GM19099 (cell line): ENCODE results near the gene SF3B3.
A peak's percentile ranks its signal among the peaks of the same experiment; 100 is the strongest.

Experiments used
- POLR2A ChIP-seq: IDR thresholded peaks from 3 replicates; pipeline ENCODE4 v1.6.1; 2011; ENCODE audit warnings: low read depth; ENCODE audit not compliant: insufficient read length; ENCODE audit errors: extremely low read depth

Gene SF3B3

DNA sequence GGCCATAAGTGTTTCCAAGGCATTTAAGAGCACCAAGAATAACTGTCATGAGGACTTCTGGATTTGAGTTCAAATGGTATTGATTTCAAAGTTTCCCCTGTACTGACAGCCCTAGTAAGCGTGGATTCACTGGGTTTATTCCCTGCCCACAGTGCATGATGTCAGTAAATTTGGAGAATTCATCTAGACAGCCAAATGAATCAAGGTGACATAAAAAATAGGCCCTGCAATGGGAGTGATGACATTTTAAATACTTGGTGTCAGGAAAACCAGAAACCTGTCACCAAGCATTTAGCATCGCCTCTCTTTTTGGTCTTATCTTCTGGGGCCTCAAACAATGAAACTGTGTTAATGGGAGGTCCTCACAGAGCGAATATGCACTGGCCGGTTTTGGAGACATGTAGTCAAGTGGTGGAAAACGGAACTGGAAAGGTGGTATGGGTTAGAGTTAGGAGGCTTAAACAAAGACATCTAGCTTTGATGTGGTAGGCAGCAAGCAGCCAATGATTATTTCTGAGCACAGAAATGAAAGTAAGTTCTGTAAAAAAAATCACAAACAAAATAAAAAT lies 29.3 kb upstream of the SF3B3 start:
- no peak for TF ChIP-seq POLR2A

- no peak for TF ChIP-seq POLR2A
These were observed 28.8 kb upstream of the SF3B3 start for GRCh38 chr16:70494777-70495176.

DNA sequence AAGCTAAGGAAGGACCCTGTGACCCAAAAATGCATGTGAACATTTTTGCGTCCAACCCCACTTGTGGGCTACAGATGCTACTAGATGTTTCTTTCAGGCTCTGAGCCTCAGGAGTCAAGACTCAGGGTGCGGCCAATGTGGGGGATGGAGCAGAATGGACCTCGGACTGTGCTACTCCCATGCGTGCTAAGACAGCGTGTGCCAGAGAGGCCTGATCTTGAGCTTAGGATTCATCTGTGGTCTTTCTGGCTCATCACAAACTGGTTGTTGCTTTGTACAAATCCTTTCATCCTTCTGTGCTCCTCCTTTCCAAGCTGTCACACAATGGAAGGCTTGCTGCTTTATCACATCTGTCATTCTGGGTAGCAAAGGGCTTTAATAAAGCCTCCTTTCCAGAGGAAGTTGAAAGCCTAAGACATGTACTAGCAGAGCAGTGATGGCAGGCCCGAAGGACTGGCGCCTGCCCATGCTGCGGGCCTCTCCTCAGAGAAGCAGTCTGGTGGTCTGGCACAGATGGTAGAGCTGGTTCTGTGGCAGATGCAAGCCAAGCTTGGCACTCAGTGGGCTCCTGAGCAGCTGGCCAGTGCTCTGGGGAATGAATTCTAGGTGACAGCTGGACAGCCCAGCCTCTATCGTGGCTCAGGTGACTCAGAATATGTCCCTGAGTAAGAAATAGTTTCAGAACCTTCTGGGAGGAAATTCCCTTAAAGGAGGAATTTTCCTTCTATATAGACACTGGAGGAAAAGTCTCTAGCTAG lies 28.0 kb upstream of the SF3B3 start:
- TF ChIP-seq POLR2A: no peak

GRCh38 chr16:70496513-70496912 lies 27.1 kb upstream of the SF3B3 start:
- TF ChIP-seq POLR2A: no peak

GRCh38 chr16:70508752-70509151 lies 14.9 kb upstream of the SF3B3 start:
- TF ChIP-seq POLR2A: no peak

- no peak for TF ChIP-seq POLR2A
These were observed 13.4 kb upstream of the SF3B3 start for GRCh38 chr16:70510216-70510615.

GRCh38 chr16:70511833-70512232 lies 11.8 kb upstream of the SF3B3 start:
- TF ChIP-seq POLR2A: no peak

- TF ChIP-seq POLR2A: no peak
These were observed 11.2 kb upstream of the SF3B3 start for GRCh38 chr16:70512456-70512855.

DNA sequence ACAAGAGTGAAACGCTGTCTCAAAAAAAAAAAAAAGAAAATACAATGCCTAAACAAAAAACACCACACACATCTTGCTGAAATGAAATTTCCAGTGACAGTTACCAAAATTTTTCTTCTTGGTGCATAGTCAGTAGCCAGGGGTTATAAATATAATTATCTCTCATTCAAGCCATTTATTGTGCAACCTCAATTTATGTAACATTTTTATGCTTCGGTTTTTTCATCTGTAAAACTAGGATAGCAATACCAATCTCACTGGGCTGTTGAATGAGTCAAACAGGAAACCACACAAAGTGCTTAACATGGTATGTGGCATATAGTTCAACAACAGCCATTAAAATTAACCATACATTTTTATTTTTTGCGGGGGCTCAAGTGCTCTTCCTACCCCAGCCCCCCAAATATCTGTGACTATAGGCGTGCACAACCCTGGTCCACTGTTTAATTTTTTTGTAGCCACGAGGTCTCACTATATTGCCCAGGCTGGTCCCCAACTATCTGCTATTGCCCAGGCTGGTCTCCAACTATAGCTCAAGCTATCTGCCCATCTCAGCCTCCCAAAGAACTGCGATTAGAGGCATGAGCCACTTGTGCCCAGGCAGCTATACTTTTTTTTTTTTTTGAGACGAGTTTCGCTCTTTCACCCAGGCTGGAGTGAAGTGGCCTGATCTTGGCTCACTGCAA lies 2.9 kb upstream of the SF3B3 start:
- TF ChIP-seq POLR2A: no peak

DNA sequence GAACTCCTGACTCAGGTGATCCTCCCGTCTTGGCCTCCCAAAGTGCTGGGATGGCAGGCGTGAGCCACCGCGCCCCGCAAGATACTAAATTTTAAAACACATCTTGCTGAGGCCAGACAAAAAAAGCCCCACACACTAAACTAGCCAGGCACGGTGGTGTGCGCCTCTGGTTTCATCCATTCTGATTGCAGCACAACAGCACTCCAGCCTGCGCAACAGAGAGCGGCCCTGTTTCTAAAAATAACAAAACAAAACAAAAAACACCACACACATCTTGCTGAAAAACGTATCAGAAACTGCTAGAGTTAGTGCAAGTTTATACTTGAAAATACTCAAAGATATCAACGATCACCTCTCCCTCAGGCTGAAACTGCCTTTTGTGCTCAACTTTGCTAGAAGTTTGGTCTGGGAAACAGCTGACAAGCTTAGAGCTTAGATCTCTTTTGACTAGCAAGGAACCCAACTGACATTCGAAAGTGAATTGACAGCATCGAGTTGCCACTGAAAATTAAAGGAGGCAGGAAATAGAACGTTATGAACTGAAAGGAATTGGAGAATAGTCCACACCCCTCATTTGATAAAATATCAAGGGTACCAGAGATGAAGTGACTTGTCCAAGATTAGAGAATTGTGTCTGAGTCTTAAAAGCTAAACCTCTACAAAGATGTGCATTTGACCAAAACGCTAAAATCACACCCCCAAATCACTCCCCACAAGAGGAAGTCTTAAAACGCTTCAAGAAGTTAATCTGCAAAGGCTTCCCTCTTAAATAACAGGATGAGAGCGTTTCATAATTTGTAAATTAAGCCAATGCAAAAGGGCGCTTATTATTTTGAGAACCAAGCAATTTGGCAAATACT lies 1.2 kb upstream of the SF3B3 start:
- TF ChIP-seq POLR2A: no peak

- TF ChIP-seq POLR2A: peak; percentile 95
These were observed 407 bp upstream of the SF3B3 start, which contains the start of gene COG4 for GRCh38 chr16:70523076-70523742. TSS of gene COG4 (minus strand) at chr16:70523554. CDS start at chr16:70523543, 11 bp downstream.

- no peak for TF ChIP-seq POLR2A
These were observed 2.8 kb downstream of the SF3B3 start for GRCh38 chr16:70526403-70526802.

DNA sequence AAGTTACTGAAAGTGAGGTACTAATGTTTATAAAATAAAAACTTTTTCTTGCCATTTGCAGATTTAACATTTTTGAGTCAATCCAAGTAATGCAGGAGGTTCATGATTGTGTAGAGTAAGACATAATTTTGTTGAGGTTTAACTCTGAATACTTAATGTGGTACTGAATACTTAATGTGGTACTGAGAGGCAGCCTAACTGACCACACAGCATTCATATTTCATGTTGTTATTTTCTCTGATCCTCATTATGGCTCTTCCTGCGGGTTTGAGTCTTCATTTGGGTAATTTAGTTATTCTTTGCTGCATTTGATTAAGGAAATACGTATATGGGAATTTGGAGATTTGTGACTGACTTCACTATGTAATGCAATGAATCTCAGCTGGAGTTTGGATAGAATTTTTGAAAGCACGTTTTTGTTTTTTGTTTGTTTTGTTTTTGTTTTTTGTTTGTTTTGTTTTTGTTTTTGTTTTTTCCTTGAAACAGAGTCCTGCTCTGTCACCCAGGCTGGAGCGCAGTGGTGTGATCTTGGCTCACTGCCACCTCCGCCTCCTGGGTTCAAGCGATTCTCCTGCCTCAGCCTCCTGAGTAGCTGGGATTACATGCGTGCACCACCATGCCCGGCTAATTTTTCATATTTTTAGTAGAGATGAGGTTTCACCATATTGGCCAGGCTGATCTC lies 3.8 kb downstream of the SF3B3 start:
- TF ChIP-seq POLR2A: no peak
